Osteoblast (primary cell): ENCODE results near the gene MAP3K14. TPM values are rescaled to one million over a fixed set of nuclear protein-coding genes. Genes with fewer than 3 reads are reported as not detected.

Experiments
- DNase-seq: peaks from one replicate; pipeline ENCODE4 v3.0.0; 2011; ENCODE audit warnings: low spot score, mixed read lengths; ENCODE audit not compliant: insufficient read length; ENCODE audit errors: missing footprints
- H2AFZ ChIP-seq: 2 replicates; pipeline ENCODE4 v1.6.0; 2011; ENCODE audit warnings: mild to moderate bottlenecking, low read length
- H3K27ac ChIP-seq: 2 replicates; pipeline ENCODE4 v1.5.1; 2011; ENCODE audit warnings: mild to moderate bottlenecking, low read depth, low read length, moderate library complexity
- H3K27me3 ChIP-seq: 2 replicates; pipeline ENCODE4 v1.6.0; 2012; ENCODE audit warnings: mild to moderate bottlenecking, control low read depth, inconsistent platforms, low read length, moderate library complexity; ENCODE audit not compliant: insufficient read depth
- H3K36me3 ChIP-seq: 2 replicates; pipeline ENCODE4 v1.5.1; 2011; ENCODE audit warnings: mild to moderate bottlenecking, low read length, control low read depth, moderate library complexity; ENCODE audit not compliant: insufficient read depth
- H3K4me1 ChIP-seq: 2 replicates; pipeline ENCODE4 v1.5.1; 2011; ENCODE audit warnings: mild to moderate bottlenecking, low read length, control low read depth, moderate library complexity; ENCODE audit not compliant: insufficient read depth
- H3K4me2 ChIP-seq: 2 replicates; pipeline ENCODE4 v1.6.0; 2011; ENCODE audit warnings: mild to moderate bottlenecking, low read length; ENCODE audit not compliant: insufficient read depth
- H3K4me3 ChIP-seq: fragments of 200-600 bp; sonication (generic); 3 replicates; pipeline ENCODE4 v1.5.1; 2012; ENCODE audit warnings: mild to moderate bottlenecking, low read length, inconsistent platforms; ENCODE audit not compliant: insufficient read depth
- H3K79me2 ChIP-seq: 2 replicates; pipeline ENCODE4 v1.6.0; 2012; ENCODE audit warnings: mild to moderate bottlenecking, low read length, control low read depth, inconsistent platforms; ENCODE audit not compliant: insufficient read depth
- H3K9me3 ChIP-seq: 2 replicates; pipeline ENCODE4 v1.5.1; 2011; ENCODE audit warnings: low read depth, low read length, control low read depth
- H4K20me1 ChIP-seq: 2 replicates; pipeline ENCODE4 v1.6.0; 2012; ENCODE audit warnings: mild to moderate bottlenecking, low read length, control low read depth; ENCODE audit not compliant: insufficient read depth
- total RNA-seq: library from RNA; depleted of rRNA; stranded (reverse); fragments of >200 nt; gene quantifications from 2 replicates; pipeline ENCODE4 v1.2.3, GENCODE V29; 2012
- TF ChIP-seq, protein P1 (sequence below): IDR thresholded peaks from 2 replicates; pipeline ENCODE4 v1.5.1; 2011; ENCODE audit warnings: mild to moderate bottlenecking, low read depth, low read length, moderate library complexity; ENCODE audit errors: extremely low read depth

Gene MAP3K14
- total RNA-seq, 1 donor, result 3.6 TPM

GRCh38 chr17:45223539-45224528 is 93.0 kb downstream of the MAP3K14 start:
- H3K9me3 ChIP-seq, result no peaks in the 10 kb centered on the region
- no peaks in the 10 kb centered on the region for H3K36me3 ChIP-seq
- H3K79me2 ChIP-seq, result no peaks in the 10 kb centered on the region
- TF ChIP-seq, protein P1, sequence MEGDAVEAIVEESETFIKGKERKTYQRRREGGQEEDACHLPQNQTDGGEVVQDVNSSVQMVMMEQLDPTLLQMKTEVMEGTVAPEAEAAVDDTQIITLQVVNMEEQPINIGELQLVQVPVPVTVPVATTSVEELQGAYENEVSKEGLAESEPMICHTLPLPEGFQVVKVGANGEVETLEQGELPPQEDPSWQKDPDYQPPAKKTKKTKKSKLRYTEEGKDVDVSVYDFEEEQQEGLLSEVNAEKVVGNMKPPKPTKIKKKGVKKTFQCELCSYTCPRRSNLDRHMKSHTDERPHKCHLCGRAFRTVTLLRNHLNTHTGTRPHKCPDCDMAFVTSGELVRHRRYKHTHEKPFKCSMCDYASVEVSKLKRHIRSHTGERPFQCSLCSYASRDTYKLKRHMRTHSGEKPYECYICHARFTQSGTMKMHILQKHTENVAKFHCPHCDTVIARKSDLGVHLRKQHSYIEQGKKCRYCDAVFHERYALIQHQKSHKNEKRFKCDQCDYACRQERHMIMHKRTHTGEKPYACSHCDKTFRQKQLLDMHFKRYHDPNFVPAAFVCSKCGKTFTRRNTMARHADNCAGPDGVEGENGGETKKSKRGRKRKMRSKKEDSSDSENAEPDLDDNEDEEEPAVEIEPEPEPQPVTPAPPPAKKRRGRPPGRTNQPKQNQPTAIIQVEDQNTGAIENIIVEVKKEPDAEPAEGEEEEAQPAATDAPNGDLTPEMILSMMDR, result no peak
- H3K27me3 ChIP-seq, result peaks cover 30% of the 10 kb centered on the region
- DNase-seq, result peak; percentile 89
- no peak overlapping the region for H3K27ac ChIP-seq
- peaks cover 19% of the 10 kb centered on the region for H3K4me1 ChIP-seq
- H2AFZ ChIP-seq, result no peak overlapping the region
- H3K4me3 ChIP-seq, result no peak overlapping the region
- H4K20me1 ChIP-seq, result no peaks in the 10 kb centered on the region
- H3K4me2 ChIP-seq, result no peak overlapping the region

DNA sequence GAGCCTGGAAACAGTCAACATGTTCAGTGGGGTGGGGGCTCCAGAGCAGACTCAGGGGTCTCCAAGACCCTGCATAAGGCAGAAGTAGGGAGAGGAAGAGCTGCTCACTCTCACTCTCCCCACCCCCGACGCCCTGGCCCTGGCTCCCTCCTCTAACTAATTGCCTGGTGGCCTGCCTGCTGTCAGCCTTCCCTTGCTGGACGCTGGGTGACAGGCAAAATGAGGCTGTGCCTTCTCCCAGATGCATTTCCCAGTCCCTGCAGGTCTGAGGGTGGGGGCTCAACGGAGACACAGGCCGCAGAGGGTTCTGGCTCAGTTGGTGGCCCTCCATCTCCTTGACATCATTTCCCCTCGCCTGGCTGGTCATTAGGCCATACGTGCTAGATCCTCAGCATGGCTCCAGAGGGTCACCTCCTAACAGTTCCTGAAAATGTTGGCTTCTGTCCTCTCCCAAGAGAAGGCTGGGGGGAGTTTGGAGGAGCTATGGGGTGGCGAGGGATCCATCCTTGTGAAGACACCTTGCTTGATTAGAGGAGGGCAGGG is 93.8 kb downstream of the MAP3K14 start:
- peak; percentile 71 for DNase-seq
- no peaks in the 10 kb centered on the region for H4K20me1 ChIP-seq
- H2AFZ ChIP-seq, result no peak overlapping the region
- TF ChIP-seq, protein P1, result no peak
- H3K4me2 ChIP-seq, result no peak overlapping the region
- no peak overlapping the region for H3K27ac ChIP-seq
- peaks cover 30% of the 10 kb centered on the region for H3K27me3 ChIP-seq
- no peak overlapping the region for H3K4me3 ChIP-seq
- no peaks in the 10 kb centered on the region for H3K9me3 ChIP-seq
- no peaks in the 10 kb centered on the region for H3K36me3 ChIP-seq
- peaks cover 14% of the 10 kb centered on the region for H3K4me1 ChIP-seq
- H3K79me2 ChIP-seq, result no peaks in the 10 kb centered on the region

GRCh38 chr17:45222289-45222995 is 94.4 kb downstream of the MAP3K14 start:
- no peaks in the 10 kb centered on the region for H3K79me2 ChIP-seq
- peaks cover 11% of the 10 kb centered on the region for H3K4me1 ChIP-seq
- H3K4me2 ChIP-seq, result peak overlapping the region; percentile 64
- no peaks in the 10 kb centered on the region for H3K9me3 ChIP-seq
- no peaks in the 10 kb centered on the region for H4K20me1 ChIP-seq
- H3K36me3 ChIP-seq, result no peaks in the 10 kb centered on the region
- peaks cover 30% of the 10 kb centered on the region for H3K27me3 ChIP-seq
- peak overlapping the region; percentile 65 for H3K4me3 ChIP-seq
- H2AFZ ChIP-seq, result no peak overlapping the region
- no peak for DNase-seq
- TF ChIP-seq, protein P1, result no peak
- no peak overlapping the region for H3K27ac ChIP-seq

DNA sequence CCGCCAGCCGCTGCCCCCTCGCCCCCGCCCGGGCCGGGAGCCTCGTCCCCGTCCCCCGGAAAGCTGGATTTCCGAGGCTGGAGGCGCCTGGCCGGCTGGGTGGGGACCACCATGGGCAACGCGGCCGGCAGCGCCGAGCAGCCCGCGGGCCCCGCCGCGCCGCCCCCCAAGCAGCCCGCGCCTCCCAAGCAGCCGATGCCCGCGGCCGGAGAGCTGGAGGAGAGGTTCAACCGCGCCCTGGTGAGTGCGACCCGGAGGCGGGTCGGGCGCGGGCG is 94.9 kb downstream of the MAP3K14 start:
- H3K9me3 ChIP-seq, result no peaks in the 10 kb centered on the region
- no peak for DNase-seq
- H3K4me2 ChIP-seq, result peak overlapping the region; percentile 64
- H3K27ac ChIP-seq, result no peak overlapping the region
- H3K4me1 ChIP-seq, result peaks cover 11% of the 10 kb centered on the region
- TF ChIP-seq, protein P1, result no peak
- peaks cover 30% of the 10 kb centered on the region for H3K27me3 ChIP-seq
- no peaks in the 10 kb centered on the region for H3K79me2 ChIP-seq
- peak overlapping the region; percentile 65 for H3K4me3 ChIP-seq
- no peak overlapping the region for H2AFZ ChIP-seq
- H4K20me1 ChIP-seq, result no peaks in the 10 kb centered on the region
- H3K36me3 ChIP-seq, result no peaks in the 10 kb centered on the region
